GM23338 (cell line): ENCODE data around the gene XPR1.

Experiments
- EZH2 ChIP-seq: fragments of 200-600 bp; sonication (generic); IDR thresholded peaks from one replicate; pipeline ENCODE4 v1.8.0; 2017; ENCODE audit warnings: antibody characterized with exemption, mild to moderate bottlenecking, low read depth; ENCODE audit not compliant: unreplicated experiment
- EZH2phosphoT487 ChIP-seq: fragments of 200-600 bp; sonication (generic); IDR thresholded peaks from one replicate; pipeline ENCODE4 v1.8.1; 2018; ENCODE audit warnings: antibody characterized with exemption; ENCODE audit not compliant: unreplicated experiment
- POLR2AphosphoS5 ChIP-seq: IDR thresholded peaks from 2 replicates; pipeline ENCODE4 v1.6.1; 2016; ENCODE audit warnings: antibody characterized with exemption, low read depth
- TF ChIP-seq, protein P1 (sequence below), 2 experiments: fragments of 200-600 bp in 1 of 2; sonication (generic) in 1 of 2; conservative IDR thresholded peaks; 2 replicates each; pipeline versions ENCODE4 v1.5.1 to v1.6.1; 2016 to 2017; ENCODE audit warnings: antibody characterized with exemption in 2 of 2, low read depth in 2 of 2, mild to moderate bottlenecking in 2 of 2, moderate library complexity in 1 of 2

DNA sequence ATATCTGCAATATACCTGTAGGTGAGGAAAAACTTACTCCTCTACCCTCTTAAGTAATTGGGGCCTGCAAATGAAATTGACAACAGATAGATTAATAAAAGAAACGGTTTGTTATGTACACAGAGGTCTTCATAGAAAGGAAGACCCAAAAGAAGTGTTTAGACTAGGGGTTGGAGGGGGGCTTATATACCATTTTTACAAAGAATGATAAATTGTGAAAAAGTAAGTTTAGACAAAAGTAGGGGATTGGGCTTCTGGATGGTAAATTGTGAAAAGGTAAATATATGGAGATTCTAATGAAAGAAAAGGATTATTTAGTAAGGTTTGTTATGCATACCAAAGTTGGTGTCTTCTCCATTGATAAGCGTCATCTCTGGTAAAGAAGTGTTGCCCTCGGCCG, 207.7 kb downstream of the XPR1 start:
- TF ChIP-seq, protein P1, sequence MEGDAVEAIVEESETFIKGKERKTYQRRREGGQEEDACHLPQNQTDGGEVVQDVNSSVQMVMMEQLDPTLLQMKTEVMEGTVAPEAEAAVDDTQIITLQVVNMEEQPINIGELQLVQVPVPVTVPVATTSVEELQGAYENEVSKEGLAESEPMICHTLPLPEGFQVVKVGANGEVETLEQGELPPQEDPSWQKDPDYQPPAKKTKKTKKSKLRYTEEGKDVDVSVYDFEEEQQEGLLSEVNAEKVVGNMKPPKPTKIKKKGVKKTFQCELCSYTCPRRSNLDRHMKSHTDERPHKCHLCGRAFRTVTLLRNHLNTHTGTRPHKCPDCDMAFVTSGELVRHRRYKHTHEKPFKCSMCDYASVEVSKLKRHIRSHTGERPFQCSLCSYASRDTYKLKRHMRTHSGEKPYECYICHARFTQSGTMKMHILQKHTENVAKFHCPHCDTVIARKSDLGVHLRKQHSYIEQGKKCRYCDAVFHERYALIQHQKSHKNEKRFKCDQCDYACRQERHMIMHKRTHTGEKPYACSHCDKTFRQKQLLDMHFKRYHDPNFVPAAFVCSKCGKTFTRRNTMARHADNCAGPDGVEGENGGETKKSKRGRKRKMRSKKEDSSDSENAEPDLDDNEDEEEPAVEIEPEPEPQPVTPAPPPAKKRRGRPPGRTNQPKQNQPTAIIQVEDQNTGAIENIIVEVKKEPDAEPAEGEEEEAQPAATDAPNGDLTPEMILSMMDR (conservative IDR thresholded peaks at IDR 0.05; ENCODE audit: low read depth in 2 of 2): no peak
- TF ChIP-seq EZH2phosphoT487 (no peak), POLR2AphosphoS5 (no peak), EZH2 (no peak)
